Testis (tissue), 2 donors: ENCODE measurements around the gene ENTHD1.

Experiments used
- CTCF ChIP-seq, 3 experiments: fragments of 450-650 bp in 2 of 3; fragments of 200-600 bp in 1 of 3; sonication (generic) in 1 of 3; IDR thresholded peaks; one replicate each; pipeline ENCODE4 v1.5.1; 2016 to 2019; ENCODE audit warnings: antibody characterized with exemption in 3 of 3, mild to moderate bottlenecking in 2 of 3, moderate library complexity in 1 of 3
- POLR2A ChIP-seq: fragments of 450-650 bp; IDR thresholded peaks from one replicate; pipeline ENCODE4 v1.6.1; 2017; ENCODE audit warnings: antibody characterized with exemption, mild to moderate bottlenecking, moderate library complexity

GRCh38 chr22:39895682-39896081 lies 2.1 kb upstream of the ENTHD1 start:
- TF ChIP-seq CTCF (IDR thresholded peaks at IDR 0.05) (no peak), POLR2A (no peak)
